ENCODE results near the gene NDE1.

- no peak for TF ChIP-seq CTCF (IDR thresholded peaks at IDR 0.05; ENCODE audit: low read length)
- no peak for TF ChIP-seq EZH2 (IDR thresholded peaks at IDR 0.05; ENCODE audit: borderline replicate concordance, low read length)
These were observed 2.4 kb downstream of the NDE1 start for GRCh38 chr16:15652293-15653001.
